HG02870 (cell line): ENCODE data around the gene PHETA1.

Experiments
- ATAC-seq: cut with Tn5 transposase; IDR thresholded peaks from one replicate; pipeline ENCODE4 v1.9.1; 2021; ENCODE audit warnings: mild to moderate bottlenecking, moderate library complexity; ENCODE audit not compliant: unreplicated experiment

PHETA1 gene, protein sequence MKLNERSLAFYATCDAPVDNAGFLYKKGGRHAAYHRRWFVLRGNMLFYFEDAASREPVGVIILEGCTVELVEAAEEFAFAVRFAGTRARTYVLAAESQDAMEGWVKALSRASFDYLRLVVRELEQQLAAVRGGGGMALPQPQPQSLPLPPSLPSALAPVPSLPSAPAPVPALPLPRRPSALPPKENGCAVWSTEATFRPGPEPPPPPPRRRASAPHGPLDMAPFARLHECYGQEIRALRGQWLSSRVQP

DNA sequence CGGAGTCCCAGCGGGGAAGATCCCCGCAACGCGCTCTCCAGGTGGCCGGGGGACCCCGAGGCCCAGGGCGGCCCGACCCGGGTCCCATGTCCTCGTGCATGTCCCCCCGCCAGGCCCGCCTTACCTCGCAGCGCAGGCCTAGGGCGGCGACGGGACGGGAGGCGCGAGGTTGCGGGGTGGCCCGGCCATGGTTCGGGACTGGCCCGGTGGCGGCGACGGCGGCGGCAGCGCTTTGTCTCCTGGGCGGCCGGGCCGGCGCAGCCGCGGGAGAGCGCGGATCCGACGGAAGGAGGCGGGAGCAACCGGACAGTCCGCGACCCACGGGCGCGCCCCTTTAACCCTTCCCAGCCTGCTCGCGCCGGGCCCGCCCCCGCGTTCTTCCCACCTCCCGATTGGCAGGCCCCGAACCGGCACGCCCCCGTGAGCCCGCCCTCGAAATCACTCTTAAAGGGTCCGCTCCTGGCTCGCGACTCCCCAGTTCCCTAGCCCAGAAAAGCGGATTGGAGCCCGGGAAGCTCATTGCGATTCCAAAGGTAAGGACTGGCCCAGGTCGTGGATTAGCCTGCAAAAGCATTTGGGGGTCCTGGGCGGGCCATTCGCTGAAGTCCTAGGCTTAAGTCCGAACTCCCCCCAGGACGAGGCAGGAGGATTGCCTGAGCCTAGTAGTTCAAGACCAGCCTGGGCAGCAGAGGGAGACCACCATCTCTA lies at the start of gene PHETA1:
Gene PHETA1, minus strand, starts transcription at position 308 of the 708 bp plus-strand sequence. CDS start 5,668 bp downstream, outside the sequence.
- ATAC-seq = peak; percentile 86

DNA sequence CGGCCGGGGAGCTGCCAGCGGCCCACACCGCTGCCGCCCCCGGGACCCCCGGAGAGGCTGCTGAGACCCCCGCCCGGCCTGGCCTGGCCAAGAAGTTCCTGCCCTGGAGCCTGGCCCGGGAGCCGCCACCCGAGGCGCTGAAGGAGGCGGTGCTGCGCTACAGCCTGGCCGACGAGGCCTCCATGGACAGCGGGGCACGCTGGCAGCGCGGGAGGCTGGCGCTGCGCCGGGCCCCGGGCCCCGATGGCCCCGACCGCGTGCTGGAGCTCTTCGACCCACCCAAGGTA lies 49.6 kb upstream of the PHETA1 start:
- no peak for ATAC-seq

- ATAC-seq = no peak
Measured at GRCh38 chr12:111417784-111418593, 49.1 kb upstream of the PHETA1 start.

GRCh38 chr12:111417290-111417689 lies 48.4 kb upstream of the PHETA1 start:
- no peak for ATAC-seq

DNA sequence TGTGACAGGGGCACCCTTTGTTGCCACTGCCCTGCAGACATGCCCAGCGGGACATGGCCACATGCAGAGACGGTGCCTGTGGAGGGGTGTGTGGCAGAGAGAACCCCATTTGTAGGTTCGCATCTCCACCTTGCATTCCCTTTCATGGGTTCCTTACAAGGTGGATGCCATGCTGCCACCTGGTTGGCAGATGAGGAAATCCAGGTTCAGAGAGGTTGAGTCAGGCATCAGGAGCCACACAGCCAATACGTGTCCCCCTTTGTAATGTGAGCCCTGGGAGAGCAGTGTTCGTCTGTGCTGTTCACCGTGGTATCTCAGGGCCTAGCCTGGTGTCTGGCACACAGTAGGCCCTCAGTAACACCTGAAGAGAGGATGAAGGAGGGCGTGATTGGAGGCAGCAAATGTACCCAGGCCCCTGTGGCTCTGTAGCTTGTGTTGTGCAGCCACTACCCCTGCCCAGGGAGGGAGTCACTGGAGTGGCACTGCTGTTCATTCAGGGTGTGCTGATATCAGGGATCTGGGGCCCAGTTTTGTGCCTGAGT lies 45.9 kb upstream of the PHETA1 start:
- ATAC-seq = no peak

DNA sequence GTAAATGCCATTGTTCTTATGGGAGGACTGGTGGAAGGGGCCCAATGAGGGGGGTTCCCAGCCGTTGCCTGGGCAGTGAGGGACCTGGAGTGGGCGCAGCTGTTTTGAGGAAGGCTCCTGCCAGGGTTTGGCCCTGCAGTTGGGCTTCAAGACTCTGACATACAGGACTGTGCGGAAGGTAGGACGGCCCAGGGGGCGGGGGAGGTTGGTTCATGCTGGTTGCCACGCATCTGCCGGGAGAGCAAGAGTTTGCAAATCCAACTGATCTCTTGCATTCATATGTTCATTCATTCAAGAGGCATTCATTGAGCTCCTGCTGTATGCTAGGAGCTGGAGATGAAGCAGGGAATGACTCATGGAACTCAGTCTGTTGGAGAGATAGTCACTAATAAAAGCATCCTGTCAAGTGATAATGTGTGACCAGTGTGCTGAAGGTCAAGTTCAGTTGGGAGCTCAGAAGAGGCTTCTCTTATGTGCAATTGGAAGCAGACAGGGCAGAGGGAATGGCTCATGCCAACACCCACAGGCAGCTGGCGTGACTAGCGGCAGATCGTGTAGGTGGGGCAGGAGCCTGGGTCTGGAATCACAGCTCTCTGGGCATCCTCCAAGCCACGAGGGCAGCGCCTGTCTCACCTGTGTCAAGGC lies 44.7 kb upstream of the PHETA1 start:
- ATAC-seq = no peak

DNA sequence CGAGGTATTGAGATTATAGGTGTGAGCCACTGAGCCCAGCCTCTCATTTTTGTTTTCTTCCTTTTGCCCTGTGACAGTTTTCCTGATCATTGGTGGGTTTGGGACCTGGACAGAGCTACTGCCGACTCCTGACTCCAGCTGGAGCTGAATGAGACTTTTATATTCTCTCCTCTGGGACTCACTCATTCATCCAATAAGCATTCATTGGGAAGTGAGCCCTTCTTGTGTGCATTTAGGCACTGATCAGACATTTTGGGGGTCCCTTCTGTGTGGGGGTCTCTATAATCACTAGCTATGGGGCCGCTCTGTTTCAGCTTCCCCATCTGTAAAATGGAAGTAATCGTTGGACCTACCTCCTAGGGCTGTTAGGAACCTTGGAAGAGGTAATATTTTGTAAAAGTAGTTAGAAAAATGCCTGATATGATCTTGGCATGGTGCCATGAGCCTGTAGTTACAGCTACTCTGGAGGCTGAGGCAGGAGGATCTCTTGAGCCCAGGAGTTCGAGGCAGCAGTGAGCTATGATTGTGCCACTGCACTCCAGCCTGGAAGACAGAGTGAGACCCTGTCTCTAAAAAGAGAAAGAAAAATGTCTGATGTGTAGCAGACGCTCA lies 44.0 kb upstream of the PHETA1 start:
- ATAC-seq = no peak

DNA sequence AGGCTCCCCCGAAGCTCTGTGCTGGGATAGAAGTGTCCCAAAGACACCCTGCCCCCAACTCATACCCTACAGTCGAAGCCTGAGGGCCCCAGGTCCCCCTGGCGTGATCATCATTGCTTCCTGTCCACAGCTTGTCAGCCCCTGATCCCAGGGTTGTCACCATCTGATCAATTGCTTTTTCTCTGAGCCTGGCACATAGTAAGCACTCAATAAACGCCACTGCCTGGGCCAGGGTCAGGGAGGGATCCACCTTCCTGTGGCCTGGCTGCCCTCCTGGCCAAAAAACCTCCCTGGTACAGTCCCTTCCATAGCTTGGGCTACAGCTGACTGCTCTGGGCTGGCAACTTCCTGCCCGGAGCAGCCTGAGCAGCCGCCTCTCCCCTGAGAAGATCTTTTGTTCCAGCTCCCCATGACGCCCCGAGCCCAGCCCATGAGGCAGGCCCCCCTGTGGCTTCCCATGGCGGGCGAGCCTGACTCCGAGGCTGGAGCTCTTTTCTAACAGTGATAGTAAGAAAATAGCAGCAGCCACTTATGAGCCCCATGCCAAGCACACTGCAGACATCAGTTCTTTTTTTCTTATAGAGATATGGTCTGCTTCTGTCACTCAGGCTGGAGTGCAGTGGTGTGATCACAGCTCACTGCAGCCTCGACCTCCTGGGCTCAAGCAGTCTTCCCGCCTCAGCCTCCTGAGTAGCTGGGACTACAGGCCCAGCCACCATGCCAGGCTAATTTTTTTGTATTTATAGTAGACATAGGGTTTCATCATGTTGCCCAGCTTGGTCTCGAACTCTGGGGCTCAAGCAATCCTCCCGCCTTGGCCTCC lies 43.3 kb upstream of the PHETA1 start:
- no peak for ATAC-seq

GRCh38 chr12:111411185-111411764 lies 42.4 kb upstream of the PHETA1 start:
- ATAC-seq = no peak

DNA sequence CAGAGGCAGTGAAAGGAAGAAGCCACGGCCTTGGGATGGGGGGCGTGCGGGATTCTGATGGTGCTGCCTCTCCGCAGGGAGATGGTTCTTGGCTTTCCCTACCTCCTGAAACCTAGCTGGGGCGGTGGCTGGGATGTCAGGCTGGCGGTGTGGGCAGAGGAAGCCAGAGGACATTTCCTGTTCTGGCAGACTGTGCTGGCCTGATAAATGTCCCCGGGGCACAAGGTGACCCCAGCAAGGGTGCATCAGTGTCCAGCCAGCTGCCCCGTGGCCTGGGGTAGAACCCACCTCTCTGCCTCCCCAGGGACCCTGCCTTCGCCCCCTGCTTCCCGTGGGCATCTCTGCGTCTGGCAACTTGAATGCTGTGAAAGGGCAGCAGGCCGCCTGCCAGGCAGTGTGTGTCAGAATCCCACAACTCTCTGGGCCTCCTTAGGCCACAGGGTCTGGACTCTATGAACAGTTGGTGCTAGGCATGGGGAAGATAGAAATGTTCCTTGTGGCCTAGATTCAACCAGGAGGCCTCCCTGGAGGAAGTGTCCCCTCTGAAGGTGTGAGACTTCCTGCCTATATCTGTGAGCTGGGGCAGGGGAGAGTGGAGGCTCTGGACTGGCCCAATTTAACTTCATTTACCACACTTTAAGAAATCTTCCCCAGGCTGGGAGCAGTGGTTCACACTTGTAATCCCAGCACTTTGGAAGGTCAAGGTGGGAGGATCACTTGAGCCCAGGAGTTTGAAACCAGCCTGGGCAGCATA lies 41.7 kb upstream of the PHETA1 start:
- ATAC-seq = no peak

DNA sequence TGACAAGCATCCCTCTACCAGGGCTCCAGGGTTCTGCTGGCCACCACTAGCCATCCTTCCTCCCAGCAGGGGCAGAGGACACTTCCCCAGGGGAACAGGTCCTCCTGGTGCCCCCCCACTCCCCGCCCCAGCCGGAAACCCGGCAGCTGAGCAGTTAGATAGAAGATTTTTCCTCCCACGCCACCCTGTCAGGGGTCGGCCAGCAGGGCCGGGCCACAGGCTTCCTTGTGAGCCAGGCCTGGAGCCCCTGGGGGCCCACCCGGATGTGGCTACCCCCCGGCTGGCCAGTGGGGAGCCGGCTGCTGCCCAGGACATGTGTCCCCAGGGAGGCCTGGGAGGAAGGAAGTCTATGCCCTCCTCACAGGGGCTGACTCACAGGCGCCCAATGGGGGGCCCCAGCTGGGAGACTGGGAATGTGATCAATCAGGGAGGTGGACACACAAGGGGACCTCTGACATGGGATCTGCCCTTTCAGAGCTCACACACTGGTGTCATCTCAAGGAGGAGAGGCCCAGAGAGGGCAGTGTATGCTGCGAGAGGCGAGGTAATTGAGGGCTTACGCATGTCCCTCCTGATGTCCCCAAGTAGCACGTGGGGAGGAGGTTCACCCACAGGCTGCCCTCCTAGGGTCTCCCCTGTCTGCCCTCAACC lies 41.0 kb upstream of the PHETA1 start:
- ATAC-seq = no peak

GRCh38 chr12:111409403-111409779 lies 40.5 kb upstream of the PHETA1 start:
- ATAC-seq = no peak

GRCh38 chr12:111408686-111409402 lies 39.9 kb upstream of the PHETA1 start:
- ATAC-seq = no peak

DNA sequence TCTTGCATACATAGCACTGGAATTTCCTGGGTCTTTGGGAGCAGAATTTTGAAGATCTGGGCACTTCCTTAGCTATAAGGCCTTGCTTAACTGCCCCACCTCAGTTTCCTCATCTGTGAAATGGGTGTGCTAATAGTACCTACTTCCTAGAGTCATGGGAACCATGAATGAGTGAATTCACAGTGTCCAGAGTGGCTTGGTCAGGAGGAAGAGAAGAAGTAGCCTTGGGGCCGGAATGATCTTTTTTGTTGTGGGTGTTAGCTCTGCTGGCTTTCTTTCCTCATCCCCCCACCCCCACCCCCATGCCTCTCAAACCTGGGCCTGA lies 39.2 kb upstream of the PHETA1 start:
- ATAC-seq = no peak

GRCh38 chr12:111407377-111408115 lies 38.7 kb upstream of the PHETA1 start:
- no peak for ATAC-seq

DNA sequence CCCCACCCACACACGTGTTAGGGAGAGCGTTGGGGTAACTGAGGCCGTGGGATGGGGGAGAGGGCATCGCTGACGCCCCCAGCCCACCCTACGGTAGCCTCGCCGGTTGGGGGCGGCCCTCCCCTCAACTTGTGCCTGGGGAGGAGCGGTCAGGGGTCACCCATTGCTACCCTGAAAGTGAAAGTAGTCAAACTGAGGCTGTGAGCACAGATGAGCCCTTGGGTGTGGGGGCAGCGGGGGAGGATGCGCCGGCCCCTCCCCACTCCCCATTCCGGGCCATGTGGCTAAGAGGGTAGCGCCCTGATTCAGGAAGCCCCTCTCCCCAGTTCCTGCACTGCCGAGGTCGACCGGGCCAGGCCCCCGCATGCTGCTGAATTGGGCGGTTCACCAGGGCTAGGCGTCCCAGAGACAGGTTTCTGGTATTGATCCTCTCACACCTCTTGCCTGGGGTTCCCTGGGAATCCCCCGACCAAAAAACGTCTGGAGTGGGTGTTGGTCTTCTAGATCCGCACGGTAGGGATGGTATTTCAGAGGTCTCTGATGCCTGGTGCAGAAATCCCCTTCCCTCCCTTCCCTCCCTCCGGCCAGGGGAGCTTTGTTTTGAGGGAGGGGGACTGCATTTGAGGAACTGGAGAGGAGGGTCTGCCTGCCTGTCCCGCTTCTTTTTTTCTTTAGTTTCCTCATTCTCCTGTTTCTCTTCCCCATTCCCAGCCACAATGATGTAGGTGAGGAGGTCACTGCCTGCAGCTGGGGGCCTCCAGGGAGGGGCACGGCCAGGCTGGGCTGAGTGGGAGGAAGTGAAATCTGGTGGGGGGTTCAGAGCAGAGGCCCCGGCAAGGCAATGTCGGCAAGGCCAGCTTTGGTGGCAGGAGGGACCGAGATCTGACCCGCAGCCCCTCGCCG lies 37.8 kb upstream of the PHETA1 start:
- no peak for ATAC-seq
